NCI-H446 (cell line): Measurements from ENCODE around the gene ANKRD36C.
"Not testable (repeated sequence)": the region's sequence is repeated elsewhere in the genome, so short reads cannot be mapped to it uniquely, and the experiment has no call there.

ENCODE experiments used
- DNase-seq, 2 experiments: peaks; one replicate each; lab custom pipeline; 2025; lab: John Stamatoyannopoulos, UW

The ANKRD36C gene

GRCh38 chr2:95991351-95992094, at the start of gene ANKRD36C:
TSS of gene ANKRD36C (minus strand) at chr2:95991824. CDS start at chr2:95991708, 116 bp downstream.
- DNase-seq, result not testable (repeated sequence)

- DNase-seq, result not testable (repeated sequence)
Observed at GRCh38 chr2:96035554-96035953, 43.9 kb upstream of the ANKRD36C start.

- DNase-seq, result not testable (repeated sequence)
Observed at GRCh38 chr2:96034792-96035191, 43.2 kb upstream of the ANKRD36C start, which contains the start of gene GPAT2. TSS of gene GPAT2 (minus strand) at chr2:96034916. CDS start at chr2:96032359, 2,557 bp downstream.

- not testable (repeated sequence) for DNase-seq
Observed at GRCh38 chr2:96033997-96034396, 42.4 kb upstream of the ANKRD36C start.

- DNase-seq, result not testable (repeated sequence)
Observed at GRCh38 chr2:96027725-96028325, 36.2 kb upstream of the ANKRD36C start.

GRCh38 chr2:96025755-96026154, 34.1 kb upstream of the ANKRD36C start:
- not testable (repeated sequence) for DNase-seq

- DNase-seq, result no peak
Observed at GRCh38 chr2:96025194-96025492, 33.5 kb upstream of the ANKRD36C start.

GRCh38 chr2:96024336-96025193, 32.9 kb upstream of the ANKRD36C start:
- no peak for DNase-seq

GRCh38 chr2:96023701-96024100, 32.1 kb upstream of the ANKRD36C start:
- DNase-seq, result not testable (repeated sequence)

- not testable (repeated sequence) for DNase-seq
Observed at GRCh38 chr2:96022701-96023447, 31.2 kb upstream of the ANKRD36C start.

- not testable (repeated sequence) for DNase-seq
Observed at GRCh38 chr2:96022126-96022525, 30.5 kb upstream of the ANKRD36C start.

GRCh38 chr2:96021142-96021541, 29.5 kb upstream of the ANKRD36C start:
- DNase-seq, result not testable (repeated sequence)

- not testable (repeated sequence) for DNase-seq
Observed at GRCh38 chr2:96019909-96020590, 28.4 kb upstream of the ANKRD36C start.

- DNase-seq, result not testable (repeated sequence)
Observed at GRCh38 chr2:96016321-96016720, 24.7 kb upstream of the ANKRD36C start.

GRCh38 chr2:96012792-96013264, 21.2 kb upstream of the ANKRD36C start:
- not testable (repeated sequence) for DNase-seq

- not testable (repeated sequence) for DNase-seq
Observed at GRCh38 chr2:96012086-96012791, 20.6 kb upstream of the ANKRD36C start.

- DNase-seq, result not testable (repeated sequence)
Observed at GRCh38 chr2:96011129-96011455, 19.5 kb upstream of the ANKRD36C start.

- not testable (repeated sequence) for DNase-seq
Observed at GRCh38 chr2:96010320-96011128, 18.9 kb upstream of the ANKRD36C start.

GRCh38 chr2:96009833-96010232, 18.2 kb upstream of the ANKRD36C start:
- DNase-seq, result not testable (repeated sequence)

- DNase-seq, result not testable (repeated sequence)
Observed at GRCh38 chr2:96008051-96008450, 16.4 kb upstream of the ANKRD36C start.
